Small intestine (tissue), 7 donors: ENCODE data around the gene CYP2D6. TPM values are rescaled to one million over a fixed set of nuclear protein-coding genes. Genes with fewer than 3 reads are reported as not detected.
"Not testable (repeated sequence)": the region's sequence is repeated elsewhere in the genome, so short reads cannot be mapped to it uniquely, and the experiment has no call there.

Source experiments
- DNase-seq, 2 donors: peaks; one replicate each; pipeline versions ENCODE4 v3.0.0 to v3.0.0-alpha.2; 2013
- FAIRE-seq: peaks from 2 replicates; lab custom pipeline; 2012; peaks lifted over from hg19 to GRCh38; lab: Jason Lieb, UNC
- H3K27ac ChIP-seq, 3 donors: one replicate each; pipeline ENCODE4 v1.5.1; 2013; ENCODE audit warnings: low read length in 2 of 3, mild to moderate bottlenecking in 2 of 3, control low read depth in 1 of 3, inconsistent platforms in 1 of 3, low read depth in 1 of 3, moderate library complexity in 1 of 3
- H3K27me3 ChIP-seq, 3 donors: one replicate each; pipeline ENCODE4 v1.6.1; 2013; ENCODE audit warnings: low read length in 3 of 3, inconsistent platforms in 1 of 3; ENCODE audit not compliant: control insufficient read depth in 3 of 3, insufficient read depth in 3 of 3
- H3K36me3 ChIP-seq, 3 donors: one replicate each; pipeline ENCODE4 v1.6.1; 2013; ENCODE audit warnings: low read length in 3 of 3, inconsistent platforms in 1 of 3, low read depth in 1 of 3, mild to moderate bottlenecking in 1 of 3, moderate library complexity in 1 of 3; ENCODE audit not compliant: control insufficient read depth in 3 of 3, insufficient read depth in 2 of 3
- H3K4me1 ChIP-seq, 3 donors: one replicate each; pipeline ENCODE4 v1.6.1; 2013; ENCODE audit warnings: low read length in 2 of 3, inconsistent platforms in 1 of 3, low read depth in 1 of 3, mild to moderate bottlenecking in 1 of 3, moderate library complexity in 1 of 3; ENCODE audit not compliant: control insufficient read depth in 3 of 3, insufficient read depth in 2 of 3
- H3K4me3 ChIP-seq, 3 donors: one replicate each; pipeline ENCODE4 v1.5.1; 2013; ENCODE audit warnings: low read length in 3 of 3, control low read depth in 1 of 3, inconsistent platforms in 1 of 3, low read depth in 1 of 3, mild to moderate bottlenecking in 1 of 3, moderate library complexity in 1 of 3
- H3K9me3 ChIP-seq, 2 donors: one replicate each; pipeline ENCODE4 v1.6.1; 2013; ENCODE audit warnings: low read depth in 1 of 2, low read length in 1 of 2; ENCODE audit not compliant: control insufficient read depth in 2 of 2, insufficient read depth in 1 of 2
- WGBS, 3 donors: extraction: QIAGEN DNeasy Blood & Tissue Kit; methylation state at CpG; one replicate each; pipeline ENCODE4 v1.1.7; 2013; 5-methylcytosine and 5-hydroxymethylcytosine counted together
- polyA plus RNA-seq, 4 donors: library from polyadenylated mRNA; stranded (reverse) in 3 of 4; unstranded in 1 of 4; fragments of 200-250 nt in 3 of 4; fragments of 120-200 nt in 1 of 4; gene quantifications; one replicate each; pipeline versions ENCODE4 v1.2.1 to v1.2.3, GENCODE V29; 2013
- donor health status: healthy with polysubstance abuse.
- donor health status: control.
- donor health status: control.
- donor health status: Bipolar disorder and iron deficiency.
- donor health status: healthy.

Gene CYP2D6
- polyA plus RNA-seq, 4 donors = 5.8 to 172 (median 22.4) TPM

DNA sequence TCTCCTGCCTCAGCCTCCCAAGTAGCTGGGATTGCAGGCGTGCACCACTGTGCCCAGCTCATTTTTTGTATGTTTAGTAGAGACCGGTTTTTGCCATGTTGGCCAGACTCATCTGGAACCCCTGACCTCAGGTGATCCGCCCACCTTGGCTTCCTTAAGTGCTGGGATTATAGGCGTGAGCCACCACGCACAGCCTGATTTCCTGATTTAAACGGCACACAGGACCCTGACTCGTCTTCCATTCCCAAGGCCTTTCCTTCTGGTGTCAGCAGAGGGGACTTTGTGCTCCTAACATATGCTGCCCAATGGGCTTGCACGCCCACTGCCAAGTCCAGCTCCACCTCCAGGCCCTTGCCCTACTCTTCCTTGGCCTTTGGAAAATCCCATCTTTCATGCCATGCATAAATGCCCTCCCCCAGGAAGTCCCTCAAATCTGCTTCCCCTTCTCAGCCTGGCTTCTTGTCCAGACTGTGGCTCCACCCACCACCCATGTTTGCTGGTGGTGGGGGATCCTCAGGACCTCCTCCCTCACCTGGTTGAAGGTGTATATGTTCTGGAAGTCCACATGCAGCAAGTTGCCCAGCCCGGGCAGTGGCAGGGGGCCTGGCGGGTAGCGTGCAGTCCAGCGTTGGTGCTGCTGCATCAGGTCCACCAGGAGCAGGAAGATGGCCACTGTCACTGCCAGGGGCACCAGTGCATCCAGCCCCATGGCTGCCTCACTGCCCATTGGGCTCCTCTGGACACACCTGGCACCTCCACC lies 23.9 kb upstream of the CYP2D6 start:
- DNase-seq = no peak
- H3K36me3 ChIP-seq = peaks cover 3 to 72% (median 5%) of the 10 kb centered on the region in 3 donors
- no peak overlapping the region for H3K4me3 ChIP-seq
- no peaks in the 10 kb centered on the region for H3K4me1 ChIP-seq
- FAIRE-seq = no peak
- no peaks in the 10 kb centered on the region for H3K9me3 ChIP-seq
- WGBS, 3 donors = 95 to 97% (median 96%) methylated on average over 12 of the region's 12 CpGs
- H3K27ac ChIP-seq = no peak overlapping the region
- H3K27me3 ChIP-seq = no peaks in the 10 kb centered on the region

DNA sequence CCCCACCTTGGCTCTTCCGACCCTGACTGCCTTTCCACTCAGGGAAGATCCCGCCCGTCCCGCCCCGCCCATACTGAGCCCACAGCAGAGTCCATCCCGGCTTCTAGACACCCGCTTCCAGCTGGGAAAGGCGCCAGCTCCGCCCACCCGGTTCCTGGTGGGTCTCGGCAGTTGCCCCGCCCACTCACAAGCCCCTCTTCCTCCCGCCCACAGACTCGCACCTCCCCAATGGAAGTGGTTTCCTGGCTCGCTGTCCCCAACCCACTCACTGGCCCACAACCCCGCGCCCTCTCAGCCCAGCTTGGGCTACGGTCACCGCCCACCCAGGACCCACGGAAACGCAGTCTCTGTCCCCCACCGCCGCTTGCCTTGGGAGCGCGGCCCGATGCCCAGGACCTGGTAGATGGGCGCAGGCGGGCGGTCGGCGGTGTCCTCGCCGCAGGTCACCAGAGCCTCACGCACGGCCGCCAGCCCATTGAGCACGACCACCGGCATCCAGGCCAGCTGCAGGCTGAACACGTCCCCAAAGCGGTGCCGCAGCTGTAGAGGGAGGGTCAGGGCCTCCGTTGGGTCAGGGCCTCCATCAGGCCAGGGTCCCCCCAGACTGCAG lies 22.2 kb upstream of the CYP2D6 start:
- FAIRE-seq = no peak
- no peaks in the 10 kb centered on the region for H3K27me3 ChIP-seq
- no peak for DNase-seq
- H3K36me3 ChIP-seq = peaks cover 1 to 79% (median 5%) of the 10 kb centered on the region in 3 donors
- no peak overlapping the region for H3K27ac ChIP-seq
- no peaks in the 10 kb centered on the region for H3K4me1 ChIP-seq
- H3K4me3 ChIP-seq = no peak overlapping the region
- WGBS, 3 donors = 88 to 90% (median 89%) methylated on average over 39 to 42 of the region's 42 CpGs
- H3K9me3 ChIP-seq = no peaks in the 10 kb centered on the region

DNA sequence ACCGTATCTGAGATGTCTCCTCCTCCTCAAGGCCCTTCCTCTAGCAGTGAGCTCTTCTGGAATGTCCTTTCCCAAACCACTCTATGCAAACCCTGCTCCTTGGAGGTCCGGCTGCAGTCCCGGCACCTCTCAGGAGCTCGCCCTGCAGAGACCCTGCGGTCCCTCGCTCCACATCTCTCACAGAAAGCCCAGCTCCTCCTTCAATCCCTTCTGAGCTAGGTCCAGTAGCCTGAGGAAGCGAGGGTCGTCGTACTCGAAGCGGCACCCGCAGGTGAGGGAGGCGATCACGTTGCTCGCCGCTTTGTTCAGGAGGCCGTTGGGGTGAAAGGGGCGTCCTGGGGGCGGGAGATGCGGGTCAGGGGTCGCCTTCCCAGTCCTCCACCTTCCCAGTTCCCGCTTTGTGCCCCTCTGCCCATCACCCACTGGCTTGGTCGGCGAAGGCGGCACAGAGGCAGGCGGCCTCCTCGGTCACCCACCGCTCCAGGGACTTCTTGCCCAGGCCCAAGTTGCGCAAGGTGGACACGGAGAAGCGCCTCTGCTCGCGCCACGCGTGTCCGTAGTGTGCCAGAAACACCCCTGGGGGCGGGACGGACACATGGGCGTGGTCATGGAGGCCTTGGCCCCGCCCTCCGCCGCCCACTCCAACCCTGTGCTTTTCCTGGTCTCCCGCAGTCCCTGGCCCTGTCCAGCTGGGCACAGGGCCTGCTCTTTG lies 21.5 kb upstream of the CYP2D6 start:
- peaks cover 0 to 73% (median 5%) of the 10 kb centered on the region in 3 donors for H3K36me3 ChIP-seq
- 90 to 91% (median 91%) methylated on average over 39 to 43 of the region's 43 CpGs for WGBS, 3 donors

DNA sequence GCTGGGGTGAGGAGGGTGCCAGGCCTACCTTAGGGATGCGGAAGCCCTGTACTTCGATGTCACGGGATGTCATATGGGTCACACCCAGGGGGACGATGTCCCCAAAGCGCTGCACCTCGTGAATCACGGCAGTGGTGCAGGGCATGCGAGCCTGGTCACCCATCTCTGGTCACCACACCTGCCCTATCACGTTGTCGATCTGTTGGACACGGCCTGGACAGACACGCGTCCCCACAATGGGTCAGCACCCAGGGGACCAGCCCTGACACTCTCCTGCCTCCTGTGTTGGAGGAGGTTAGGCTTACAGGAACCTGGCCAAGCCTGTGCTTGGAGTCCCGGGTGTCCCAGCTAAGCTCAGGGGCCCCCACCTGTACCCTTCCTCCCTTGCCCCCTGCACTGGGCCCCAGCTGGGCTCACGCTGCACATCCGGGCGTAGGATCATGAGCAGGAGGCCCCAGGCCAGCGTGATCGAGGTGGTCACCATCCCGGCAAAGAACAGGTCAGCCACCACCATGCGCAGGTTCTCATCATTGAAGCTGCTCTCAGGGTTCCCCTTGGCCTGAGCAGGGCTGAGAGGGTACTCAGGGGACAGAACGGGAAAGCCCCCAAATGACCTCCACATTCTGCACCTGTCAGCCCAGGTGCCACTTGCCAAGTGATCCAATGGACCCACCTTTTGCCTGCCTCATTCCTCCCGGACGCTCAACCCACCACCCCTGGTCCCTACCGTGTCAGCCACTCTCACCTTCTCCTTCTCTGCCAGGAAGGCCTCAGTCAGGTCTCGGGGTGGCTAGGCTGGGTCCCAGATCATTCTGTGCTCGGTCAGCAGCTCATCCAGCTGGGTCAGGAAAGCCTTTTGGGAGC lies 20.3 kb upstream of the CYP2D6 start:
- DNase-seq (no peak), FAIRE-seq (no peak)
- 91 to 94% (median 93%) methylated on average over 27 of the region's 27 CpGs for WGBS, 3 donors
- Histone ChIP-seq H3K4me1 (no peaks in the 10 kb centered on the region), H3K36me3 (peaks cover 0 to 63% (median 3%) of the 10 kb centered on the region in 3 donors), H3K4me3 (no peak overlapping the region), H3K9me3 (no peaks in the 10 kb centered on the region), H3K27ac (no peak overlapping the region), H3K27me3 (no peaks in the 10 kb centered on the region)

More for the DNA sequence above, 21.5 kb upstream of the CYP2D6 start:
- FAIRE-seq (no peak), DNase-seq (no peak)
- Histone ChIP-seq H3K9me3 (no peaks in the 10 kb centered on the region), H3K27me3 (no peaks in the 10 kb centered on the region), H3K4me3 (no peak overlapping the region), H3K27ac (no peak overlapping the region), H3K4me1 (no peaks in the 10 kb centered on the region)

DNA sequence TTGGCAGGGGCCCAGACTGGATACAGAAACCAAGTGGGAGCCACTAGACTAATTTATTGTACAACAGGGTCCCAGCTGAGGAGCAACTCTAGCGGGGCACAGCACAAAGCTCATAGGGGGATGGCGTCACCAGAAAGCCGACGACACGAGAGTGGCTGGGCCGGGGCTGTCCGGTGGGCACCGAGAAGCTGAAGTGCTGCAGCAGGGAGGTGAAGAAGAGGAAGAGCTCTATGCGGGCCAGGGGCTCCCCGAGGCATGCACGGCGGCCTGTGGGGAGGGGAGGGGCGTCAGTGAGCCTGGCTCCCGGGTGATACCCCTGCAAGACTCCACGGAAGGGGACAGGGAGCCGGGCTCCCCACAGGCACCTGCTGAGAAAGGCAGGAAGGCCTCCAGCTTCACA lies 19.2 kb upstream of the CYP2D6 start:
- DNase-seq, H3K4me3 ChIP-seq, H3K27ac ChIP-seq, FAIRE-seq, H3K4me1 ChIP-seq, H3K9me3 ChIP-seq, H3K27me3 ChIP-seq: not testable (repeated sequence)
- whole genome bisulfite sequencing, 3 donors = 93 to 100% (median 95%) methylated on average over 9 to 15 of the region's 16 CpGs
- H3K36me3 ChIP-seq = peaks cover 0 to 57% (median 3%) of the 10 kb centered on the region in 3 donors

DNA sequence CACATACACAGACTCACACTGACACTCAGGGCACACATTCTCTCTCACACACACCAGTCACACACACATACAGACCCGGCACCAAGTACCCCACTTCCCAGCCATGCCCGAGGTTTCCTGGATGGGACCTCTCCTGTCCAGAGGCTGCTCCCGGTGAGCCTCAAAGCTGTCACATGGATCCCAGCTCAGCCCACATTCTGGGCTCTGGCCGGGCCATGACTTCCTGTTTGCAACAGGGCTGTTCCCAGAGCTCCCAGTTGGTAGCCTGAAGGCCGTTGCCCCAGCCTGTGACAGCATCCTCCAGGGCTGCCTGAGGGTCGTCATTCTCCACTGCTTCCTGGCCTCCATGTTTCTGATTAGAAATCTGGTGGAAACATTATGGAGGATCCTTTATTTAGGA lies 14.6 kb upstream of the CYP2D6 start:
- WGBS, 3 donors = 54 to 71% (median 64%) methylated on average over 6 of the region's 6 CpGs
- H3K27ac ChIP-seq = no peak overlapping the region
- peaks cover 0 to 36% (median 0%) of the 10 kb centered on the region in 3 donors for H3K36me3 ChIP-seq
- H3K27me3 ChIP-seq = no peaks in the 10 kb centered on the region
- no peak for DNase-seq
- no peaks in the 10 kb centered on the region for H3K9me3 ChIP-seq
- no peak for FAIRE-seq
- peaks cover 0 to 3% (median 0%) of the 10 kb centered on the region in 3 donors for H3K4me1 ChIP-seq
- no peak overlapping the region for H3K4me3 ChIP-seq

DNA sequence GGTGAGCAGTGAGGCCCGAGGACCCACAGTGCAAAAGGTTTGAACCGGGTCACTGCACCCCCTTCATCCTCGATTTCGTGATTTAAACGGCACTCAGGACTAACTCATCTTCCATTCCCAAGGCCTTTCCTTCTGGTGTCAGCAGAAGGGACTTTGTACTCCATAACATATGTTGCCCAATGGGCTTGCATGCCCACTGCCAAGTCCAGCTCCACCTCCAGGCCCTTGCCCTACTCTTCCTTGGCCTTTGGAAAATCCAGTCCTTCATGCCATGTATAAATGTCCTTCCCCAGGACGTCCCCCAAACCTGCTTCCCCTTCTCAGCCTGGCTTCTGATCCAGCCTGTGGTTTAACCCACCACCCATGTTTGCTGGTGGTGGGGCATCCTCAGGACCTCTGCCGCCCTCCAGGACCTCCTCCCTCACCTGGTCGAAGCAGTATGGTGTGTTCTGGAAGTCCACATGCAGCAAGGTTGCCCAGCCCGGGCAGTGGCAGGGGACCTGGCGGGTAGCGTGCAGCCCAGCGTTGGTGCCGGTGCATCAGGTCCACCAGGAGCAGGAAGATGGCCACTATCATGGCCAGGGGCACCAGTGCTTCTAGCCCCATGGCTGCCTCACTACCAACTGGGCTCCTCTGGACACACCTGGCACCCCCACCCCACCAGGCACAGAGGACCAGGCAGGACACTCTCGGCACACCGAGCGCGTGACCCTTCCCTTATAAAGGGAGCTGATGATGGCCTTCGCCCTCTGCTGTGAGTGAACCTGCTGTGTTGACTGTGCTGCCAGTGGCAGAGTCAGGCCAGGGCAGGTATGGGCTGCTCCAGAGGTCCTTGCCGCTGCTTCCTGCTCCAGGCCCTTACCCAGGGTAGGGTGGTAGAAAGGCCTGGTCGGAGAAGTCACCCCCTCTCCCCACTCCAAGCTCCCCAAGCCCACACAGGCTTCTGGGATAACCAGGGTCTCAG lies 13.5 kb upstream of the CYP2D6 start:
- not testable (repeated sequence) for FAIRE-seq, H3K4me3 ChIP-seq, H3K27me3 ChIP-seq, DNase-seq, H3K27ac ChIP-seq, H3K4me1 ChIP-seq, H3K9me3 ChIP-seq
- 90 to 92% (median 90%) methylated on average over 13 to 15 of the region's 20 CpGs for WGBS, 3 donors
- peaks cover 0 to 32% (median 0%) of the 10 kb centered on the region in 3 donors for H3K36me3 ChIP-seq
